ENCODE results near the gene PCNX2.
"Not testable (repeated sequence)": the region's sequence is repeated elsewhere in the genome, so short reads cannot be mapped to it uniquely, and the experiment has no call there.

Gene PCNX2

GRCh38 chr1:233042834-233043233 lies 252.7 kb downstream of the PCNX2 start:
- no peak for DNase-seq

GRCh38 chr1:233040494-233040893 lies 255.0 kb downstream of the PCNX2 start:
- DNase-seq = no peak

GRCh38 chr1:233038581-233038980 lies 256.9 kb downstream of the PCNX2 start:
- no peak for DNase-seq

- no peak for DNase-seq
Measured at GRCh38 chr1:233037843-233038242, 257.7 kb downstream of the PCNX2 start.

GRCh38 chr1:233034836-233035235 lies 260.7 kb downstream of the PCNX2 start:
- DNase-seq = no peak

- no peak for DNase-seq
Measured at GRCh38 chr1:233033361-233033760, 262.2 kb downstream of the PCNX2 start.

GRCh38 chr1:233032916-233033315 lies 262.6 kb downstream of the PCNX2 start:
- no peak for DNase-seq

GRCh38 chr1:233031521-233031920 lies 264.0 kb downstream of the PCNX2 start:
- no peak for DNase-seq

- DNase-seq = no peak
Measured at GRCh38 chr1:233027046-233027445, 268.5 kb downstream of the PCNX2 start.

- DNase-seq = no peak
Measured at GRCh38 chr1:233025567-233025966, 270.0 kb downstream of the PCNX2 start.

GRCh38 chr1:233025157-233025556 lies 270.4 kb downstream of the PCNX2 start:
- DNase-seq = no peak

- no peak for DNase-seq
Measured at GRCh38 chr1:233024199-233024598, 271.3 kb downstream of the PCNX2 start.

- DNase-seq = no peak
Measured at GRCh38 chr1:233022246-233022645, 273.3 kb downstream of the PCNX2 start.

- DNase-seq = no peak
Measured at GRCh38 chr1:233020426-233020825, 275.1 kb downstream of the PCNX2 start.

- no peak for DNase-seq
Measured at GRCh38 chr1:233019778-233020325, 275.7 kb downstream of the PCNX2 start.

- DNase-seq = no peak
Measured at GRCh38 chr1:233019083-233019482, 276.4 kb downstream of the PCNX2 start.

GRCh38 chr1:233016798-233017197 lies 278.7 kb downstream of the PCNX2 start:
- no peak for DNase-seq

GRCh38 chr1:233015965-233016364 lies 279.6 kb downstream of the PCNX2 start:
- DNase-seq = no peak

GRCh38 chr1:233012021-233012420 lies 283.5 kb downstream of the PCNX2 start:
- no peak for DNase-seq

- no peak for DNase-seq
Measured at GRCh38 chr1:233010146-233010545, 285.4 kb downstream of the PCNX2 start.

- no peak for DNase-seq
Measured at GRCh38 chr1:233006541-233006973, 289.0 kb downstream of the PCNX2 start.

GRCh38 chr1:233006108-233006507 lies 289.4 kb downstream of the PCNX2 start:
- DNase-seq = no peak

GRCh38 chr1:233005703-233006102 lies 289.8 kb downstream of the PCNX2 start:
- no peak for DNase-seq

- DNase-seq = no peak
Measured at GRCh38 chr1:233005156-233005555, 290.4 kb downstream of the PCNX2 start.

- DNase-seq = no peak
Measured at GRCh38 chr1:233004451-233004850, 291.1 kb downstream of the PCNX2 start.

- not testable (repeated sequence) for DNase-seq
Measured at GRCh38 chr1:233003638-233004037, 291.9 kb downstream of the PCNX2 start.

All from stimulated activated CD8-positive, alpha-beta memory T cell treated with anti-CD3 and anti-CD28 coated beads, Interleukin-4, amount 100 ng/mL, for 48 hours (primary cell).